Pancreas (tissue), 10 donors: ENCODE measurements around the gene RBPMS2. TPM values are rescaled to one million over a fixed set of nuclear protein-coding genes. Genes with fewer than 3 reads are reported as not detected.

Source experiments
- ATAC-seq, 4 donors: fragments of 200-7000 bp; cut with Tn5 transposase; one replicate each; pipeline versions ENCODE4 v1.8.0 to v1.9.1; 2020; ENCODE audit warnings: mild to moderate bottlenecking in 4 of 4, moderate library complexity in 4 of 4
- DNase-seq, 6 donors: peaks; one replicate each; pipeline ENCODE4 v3.0.0-alpha.2; 2020
- FAIRE-seq: peaks from 2 replicates; lab custom pipeline; 2012; peaks lifted over from hg19 to GRCh38; lab: Jason Lieb, UNC
- H3K27ac ChIP-seq, 4 donors: fragments of 200-600 bp; sonication (generic); 1 replicate in 3 of 4; 2 replicates in 1 of 4; pipeline versions ENCODE4 v1.5.0 to v1.8.0; 2020
- H3K27me3 ChIP-seq, 4 donors: fragments of 200-600 bp; one replicate each; pipeline ENCODE4 v1.8.0; 2021
- H3K36me3 ChIP-seq, 3 donors: fragments of 200-600 bp; sonication (generic) in 1 of 3; one replicate each; pipeline versions ENCODE4 v1.5.0 to v1.8.0; 2020 to 2021
- H3K4me1 ChIP-seq, 3 donors: fragments of 200-600 bp; one replicate each; pipeline ENCODE4 v1.8.0; 2021
- H3K4me3 ChIP-seq, 4 donors: fragments of 200-600 bp; sonication (generic) in 2 of 4; one replicate each; pipeline versions ENCODE4 v1.5.0 to v1.8.0; 2020 to 2021
- H3K9me3 ChIP-seq, 4 donors: fragments of 200-600 bp; one replicate each; pipeline ENCODE4 v1.8.0; 2021
- CTCF ChIP-seq, 4 donors: fragments of 200-600 bp; sonication (generic) in 3 of 4; IDR thresholded peaks; one replicate each; pipeline versions ENCODE4 v1.5.0 to v1.8.0; 2021; ENCODE audit warnings: antibody characterized with exemption in 4 of 4
- WGBS, 2 donors: extraction: QIAGEN DNeasy Blood & Tissue Kit; methylation state at CpG; one replicate each; pipeline ENCODE4 v1.1.7; 2013; 5-methylcytosine and 5-hydroxymethylcytosine counted together
- intact Hi-C, 3 donors: fragments of 100-400 bp; cut with DNase I; formaldehyde crosslinking; loops; one replicate each; pipeline versions ENCODE4 v1.11.1 to v1.14.2; 2022
- polyA plus RNA-seq, 2 donors: library from polyadenylated mRNA; stranded (reverse); fragments of 200-250 nt; gene quantifications; one replicate each; pipeline ENCODE4 v1.2.3, GENCODE V29; 2013
- total RNA-seq, 6 donors: library from RNA; stranded (reverse); fragmentation: NEBNext Ultra II Directional in 4 of 6; extraction: Animal tissue kit (Norgen Biotek cat#: 25700) in 4 of 6; gene quantifications; one replicate each; pipeline versions ENCODE4 v1.2.1 to v1.2.4, GENCODE V29; 2021 to 2023
- donor health status: healthy with polysubstance abuse.
- donor health status: DM: no; HTN: no; CAD: no; lungs with moderate emphysema.
- donor health status: DM: no; HTN: no; CAD: no.
- donor health status: control.
- donor health status: control.
- donor health status: Bipolar disorder and iron deficiency.
- donor health status: DM: yes; HTN: yes; CAD: no.
- donor health status: DM: no; HTN: no; CAD: no.
- donor health status: DM: no; HTN: no; CAD: no.
- donor health status: DM: yes; HTN: yes; CAD: no.

Gene RBPMS2
- total and polyA plus RNA-seq, 8 donors: 0.52 to 2.3 (median 1.3) TPM

GRCh38 chr15:64779024-64779423 is 3.6 kb upstream of the RBPMS2 start:
- no peak overlapping the region for H3K27ac ChIP-seq
- H3K36me3 ChIP-seq: no peaks in the 10 kb centered on the region
- H3K27me3 ChIP-seq: no peaks in the 10 kb centered on the region
- no peaks in the 10 kb centered on the region for H3K9me3 ChIP-seq
- no peak for ATAC-seq
- H3K4me3 ChIP-seq: no peak overlapping the region
- FAIRE-seq: no peak
- WGBS, 2 donors: 65 to 72% methylated on average over 2 of the region's 2 CpGs
- intact Hi-C loops: no loop called here
- peaks cover 0 to 3% (median 0%) of the 10 kb centered on the region in 3 donors for H3K4me1 ChIP-seq
- no peak for TF ChIP-seq CTCF (IDR thresholded peaks at IDR 0.05)
- no peak for DNase-seq

GRCh38 chr15:64776402-64776786 is 1.0 kb upstream of the RBPMS2 start:
- no peak for ATAC-seq
- TF ChIP-seq CTCF (IDR thresholded peaks at IDR 0.05): no peak
- no peak for FAIRE-seq
- intact Hi-C loops: no loop called here
- Histone ChIP-seq H3K9me3 (no peaks in the 10 kb centered on the region), H3K27me3 (no peaks in the 10 kb centered on the region), H3K4me1 (peaks cover 0 to 3% (median 0%) of the 10 kb centered on the region in 3 donors), H3K4me3 (peak overlapping the region in 1 of 4 donors; percentile 62), H3K36me3 (no peaks in the 10 kb centered on the region), H3K27ac (no peak overlapping the region)
- peak in 1 of 6 donors; percentile 71 for DNase-seq
- WGBS, 2 donors: 63 to 67% methylated on average over 24 to 25 of the region's 25 CpGs

- no peaks in the 10 kb centered on the region for H3K4me1 ChIP-seq
- DNase-seq (peak in 5 of 6 donors; percentile 20 to 71 (median 35)), ATAC-seq (peak; percentile 41 to 70 (median 66)), FAIRE-seq (no peak)
- no peak for TF ChIP-seq CTCF (IDR thresholded peaks at IDR 0.05)
- H3K4me3 ChIP-seq: peak overlapping the region; percentile 31 to 62 (median 48)
- intact Hi-C loops: no loop called here
- no peaks in the 10 kb centered on the region for H3K9me3 ChIP-seq
- H3K36me3 ChIP-seq: no peaks in the 10 kb centered on the region
- no peaks in the 10 kb centered on the region for H3K27me3 ChIP-seq
- WGBS, 2 donors: 1 to 3% methylated on average over 43 to 115 of the region's 115 CpGs
- no peak overlapping the region for H3K27ac ChIP-seq
Measured at GRCh38 chr15:64774629-64775493, 528 bp downstream of the RBPMS2 start.

- no peak for DNase-seq
- Histone ChIP-seq H3K9me3 (no peaks in the 10 kb centered on the region), H3K4me1 (no peaks in the 10 kb centered on the region), H3K27me3 (no peaks in the 10 kb centered on the region), H3K27ac (no peak overlapping the region), H3K4me3 (peak overlapping the region in 2 of 4 donors; percentile 51 to 62), H3K36me3 (no peaks in the 10 kb centered on the region)
- TF ChIP-seq CTCF (IDR thresholded peaks at IDR 0.05): no peak
- intact Hi-C loops: no loop called here
- FAIRE-seq: no peak
- 86 to 89% methylated on average over 21 of the region's 21 CpGs for WGBS, 2 donors
- ATAC-seq: no peak
Measured at GRCh38 chr15:64774037-64774628, 1.3 kb downstream of the RBPMS2 start.
